ENCODE results near the gene CLRN3. TPM values are rescaled to one million over a fixed set of nuclear protein-coding genes. Genes with fewer than 3 reads are reported as not detected.

CLRN3 gene
- total and polyA plus RNA-seq, 3 donors from 2014 or later: 0.55 TPM; not detected in 2

- DNase-seq: no peak
- H3K4me3 ChIP-seq: no peak overlapping the region
- H3K27ac ChIP-seq: no peak overlapping the region
- H3K36me3 ChIP-seq (ENCODE audit: low read depth, missing control alignments): no peaks in the 10 kb centered on the region
- no peaks in the 10 kb centered on the region for H3K9me3 ChIP-seq
- H3K27me3 ChIP-seq: no peaks in the 10 kb centered on the region
- 89 to 91% methylated on average over 5 of the region's 5 CpGs for WGBS, 2 donors
- intact Hi-C loops (cut with DNase I; ENCODE audit: low total_unique reads): no loop called here
- no peaks in the 10 kb centered on the region for H3K4me1 ChIP-seq
- no peak for TF ChIP-seq POLR2A (IDR thresholded peaks at IDR 0.05)
- TF ChIP-seq CTCF (IDR thresholded peaks at IDR 0.05): no peak
Measured at GRCh38 chr10:127877699-127878098, 15.0 kb downstream of the CLRN3 start.

- H3K4me1 ChIP-seq: peaks cover 5% of the 10 kb centered on the region
- H3K4me3 ChIP-seq: no peak overlapping the region
- TF ChIP-seq CTCF (IDR thresholded peaks at IDR 0.05): no peak
- TF ChIP-seq POLR2A (IDR thresholded peaks at IDR 0.05): no peak
- no peaks in the 10 kb centered on the region for H3K36me3 ChIP-seq (ENCODE audit: low read depth, missing control alignments)
- H3K27ac ChIP-seq: no peak overlapping the region
- no peaks in the 10 kb centered on the region for H3K27me3 ChIP-seq
- no peak for DNase-seq
- WGBS, 2 donors: 89 to 92% methylated on average over 4 of the region's 4 CpGs
- intact Hi-C loops (cut with DNase I; ENCODE audit: low total_unique reads): no loop called here
- no peaks in the 10 kb centered on the region for H3K9me3 ChIP-seq
Measured at GRCh38 chr10:127877116-127877515, 15.6 kb downstream of the CLRN3 start.

- Histone ChIP-seq H3K36me3 (ENCODE audit: low read depth, missing control alignments) (no peaks in the 10 kb centered on the region), H3K27me3 (no peaks in the 10 kb centered on the region), H3K4me1 (peaks cover 13% of the 10 kb centered on the region), H3K4me3 (no peak overlapping the region), H3K9me3 (no peaks in the 10 kb centered on the region), H3K27ac (no peak overlapping the region)
- 85 to 94% methylated on average over 5 of the region's 5 CpGs for WGBS, 2 donors
- no peak for TF ChIP-seq CTCF (IDR thresholded peaks at IDR 0.05)
- TF ChIP-seq POLR2A (IDR thresholded peaks at IDR 0.05): no peak
- no peak for DNase-seq
- intact Hi-C loops (cut with DNase I; ENCODE audit: low total_unique reads): no loop called here
Measured at GRCh38 chr10:127875916-127876315, 16.8 kb downstream of the CLRN3 start.

- intact Hi-C loops (cut with DNase I; ENCODE audit: low total_unique reads): no loop called here
- Histone ChIP-seq H3K27ac (no peak overlapping the region), H3K9me3 (no peaks in the 10 kb centered on the region), H3K4me1 (peaks cover 13% of the 10 kb centered on the region), H3K27me3 (no peaks in the 10 kb centered on the region), H3K36me3 (ENCODE audit: low read depth, missing control alignments) (no peaks in the 10 kb centered on the region), H3K4me3 (no peak overlapping the region)
- 86 to 88% methylated on average over 6 of the region's 6 CpGs for WGBS, 2 donors
- DNase-seq: no peak
- TF ChIP-seq POLR2A (IDR thresholded peaks at IDR 0.05): no peak
- no peak for TF ChIP-seq CTCF (IDR thresholded peaks at IDR 0.05)
Measured at GRCh38 chr10:127875449-127875765, 17.3 kb downstream of the CLRN3 start.

- Histone ChIP-seq H3K4me3 (no peak overlapping the region), H3K4me1 (peaks cover 13% of the 10 kb centered on the region), H3K36me3 (ENCODE audit: low read depth, missing control alignments) (no peaks in the 10 kb centered on the region), H3K9me3 (no peaks in the 10 kb centered on the region), H3K27ac (no peak overlapping the region), H3K27me3 (no peaks in the 10 kb centered on the region)
- 84 to 85% methylated on average over 11 of the region's 11 CpGs for WGBS, 2 donors
- intact Hi-C loops (cut with DNase I; ENCODE audit: low total_unique reads): no loop called here
- no peak for TF ChIP-seq CTCF (IDR thresholded peaks at IDR 0.05)
- no peak for TF ChIP-seq POLR2A (IDR thresholded peaks at IDR 0.05)
- DNase-seq: no peak
Measured at GRCh38 chr10:127874671-127875448, 17.9 kb downstream of the CLRN3 start.
